ENCODE data around the gene COL13A1. TPM values are rescaled to one million over a fixed set of nuclear protein-coding genes. Genes with fewer than 3 reads are reported as not detected.

Gene COL13A1
- total RNA-seq, 1 experiment from 2014 or later: 5.9 TPM

- Histone ChIP-seq H3K79me2 (ENCODE audit: insufficient read depth, low read length) (no peaks in the 10 kb centered on the region), H3K4me2 (ENCODE audit: low read length) (no peak overlapping the region), H3K4me1 (ENCODE audit: control insufficient read depth in 1 of 2, insufficient read depth in 2 of 2, low read length in 2 of 2) (peaks cover 13 to 36% of the 10 kb centered on the region in 2 experiments), H3K9me3 (ENCODE audit: control insufficient read depth in 1 of 2, insufficient read depth in 1 of 2, low read depth in 1 of 2, low read length in 2 of 2) (no peaks in the 10 kb centered on the region), H3K4me3 (replicated peaks in 1 of 2; ENCODE audit: low read depth in 1 of 2, low read length in 2 of 2) (no peak overlapping the region), H3K27me3 (ENCODE audit: insufficient read depth, low read length) (no peaks in the 10 kb centered on the region), H3K27ac (ENCODE audit: low read depth, low read length) (no peak overlapping the region), H3K9me2 (ENCODE audit: insufficient read depth) (no peaks in the 10 kb centered on the region), H3K9ac (ENCODE audit: low read length) (no peak overlapping the region), H4K20me1 (ENCODE audit: insufficient read depth) (no peaks in the 10 kb centered on the region), H2AFZ (ENCODE audit: low read depth, low read length, poor library complexity, severe bottlenecking) (no peak overlapping the region), H3K36me3 (ENCODE audit: control insufficient read depth in 1 of 2, insufficient read depth in 2 of 2, low read length in 2 of 2) (no peaks in the 10 kb centered on the region)
- ATAC-seq (no peak), DNase-seq (ENCODE audit: low read depth, low spot score) (no peak)
- intact Hi-C loops (cut with micrococcal nuclease): no loop called here
- RAD21 ChIA-PET (ENCODE audit: low non-redundant PET in 1 of 2, low total read pairs in 2 of 2, uncharacterized antibody in 2 of 2, unreplicated experiment in 2 of 2): no interaction called here
- CTCF ChIA-PET: interaction anchor here (2.2 kb wide), 1 partner anchor 56 kb away, joined by 8 read pairs; no protein-coding TSS in a partner anchor
- POLR2A ChIA-PET: interaction anchor here (0.7 kb wide), 1 partner anchor 568 kb away, joined by 3 read pairs; no protein-coding TSS in a partner anchor
- BruUV-seq (replicated peaks): no TSS peak
- TF ChIP-seq SRF (IDR thresholded peaks at IDR 0.05; ENCODE audit: low read depth): no peak
- no peak for TF ChIP-seq ZBTB33 (IDR thresholded peaks at IDR 0.05; ENCODE audit: extremely low read depth, insufficient replicate concordance, low read length)
- no peak for TF ChIP-seq FOSL1 (IDR thresholded peaks at IDR 0.05; ENCODE audit: low read depth)
- TF ChIP-seq ELF1 (IDR thresholded peaks at IDR 0.05; ENCODE audit: borderline replicate concordance, low read depth): no peak
- no peak for TF ChIP-seq JUND (IDR thresholded peaks at IDR 0.05)
- TF ChIP-seq SIN3A (IDR thresholded peaks at IDR 0.05; ENCODE audit: low read depth): no peak
- TF ChIP-seq, protein P1, sequence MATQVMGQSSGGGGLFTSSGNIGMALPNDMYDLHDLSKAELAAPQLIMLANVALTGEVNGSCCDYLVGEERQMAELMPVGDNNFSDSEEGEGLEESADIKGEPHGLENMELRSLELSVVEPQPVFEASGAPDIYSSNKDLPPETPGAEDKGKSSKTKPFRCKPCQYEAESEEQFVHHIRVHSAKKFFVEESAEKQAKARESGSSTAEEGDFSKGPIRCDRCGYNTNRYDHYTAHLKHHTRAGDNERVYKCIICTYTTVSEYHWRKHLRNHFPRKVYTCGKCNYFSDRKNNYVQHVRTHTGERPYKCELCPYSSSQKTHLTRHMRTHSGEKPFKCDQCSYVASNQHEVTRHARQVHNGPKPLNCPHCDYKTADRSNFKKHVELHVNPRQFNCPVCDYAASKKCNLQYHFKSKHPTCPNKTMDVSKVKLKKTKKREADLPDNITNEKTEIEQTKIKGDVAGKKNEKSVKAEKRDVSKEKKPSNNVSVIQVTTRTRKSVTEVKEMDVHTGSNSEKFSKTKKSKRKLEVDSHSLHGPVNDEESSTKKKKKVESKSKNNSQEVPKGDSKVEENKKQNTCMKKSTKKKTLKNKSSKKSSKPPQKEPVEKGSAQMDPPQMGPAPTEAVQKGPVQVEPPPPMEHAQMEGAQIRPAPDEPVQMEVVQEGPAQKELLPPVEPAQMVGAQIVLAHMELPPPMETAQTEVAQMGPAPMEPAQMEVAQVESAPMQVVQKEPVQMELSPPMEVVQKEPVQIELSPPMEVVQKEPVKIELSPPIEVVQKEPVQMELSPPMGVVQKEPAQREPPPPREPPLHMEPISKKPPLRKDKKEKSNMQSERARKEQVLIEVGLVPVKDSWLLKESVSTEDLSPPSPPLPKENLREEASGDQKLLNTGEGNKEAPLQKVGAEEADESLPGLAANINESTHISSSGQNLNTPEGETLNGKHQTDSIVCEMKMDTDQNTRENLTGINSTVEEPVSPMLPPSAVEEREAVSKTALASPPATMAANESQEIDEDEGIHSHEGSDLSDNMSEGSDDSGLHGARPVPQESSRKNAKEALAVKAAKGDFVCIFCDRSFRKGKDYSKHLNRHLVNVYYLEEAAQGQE (IDR thresholded peaks at IDR 0.05; ENCODE audit: low read depth): no peak
- TF ChIP-seq, protein P2, sequence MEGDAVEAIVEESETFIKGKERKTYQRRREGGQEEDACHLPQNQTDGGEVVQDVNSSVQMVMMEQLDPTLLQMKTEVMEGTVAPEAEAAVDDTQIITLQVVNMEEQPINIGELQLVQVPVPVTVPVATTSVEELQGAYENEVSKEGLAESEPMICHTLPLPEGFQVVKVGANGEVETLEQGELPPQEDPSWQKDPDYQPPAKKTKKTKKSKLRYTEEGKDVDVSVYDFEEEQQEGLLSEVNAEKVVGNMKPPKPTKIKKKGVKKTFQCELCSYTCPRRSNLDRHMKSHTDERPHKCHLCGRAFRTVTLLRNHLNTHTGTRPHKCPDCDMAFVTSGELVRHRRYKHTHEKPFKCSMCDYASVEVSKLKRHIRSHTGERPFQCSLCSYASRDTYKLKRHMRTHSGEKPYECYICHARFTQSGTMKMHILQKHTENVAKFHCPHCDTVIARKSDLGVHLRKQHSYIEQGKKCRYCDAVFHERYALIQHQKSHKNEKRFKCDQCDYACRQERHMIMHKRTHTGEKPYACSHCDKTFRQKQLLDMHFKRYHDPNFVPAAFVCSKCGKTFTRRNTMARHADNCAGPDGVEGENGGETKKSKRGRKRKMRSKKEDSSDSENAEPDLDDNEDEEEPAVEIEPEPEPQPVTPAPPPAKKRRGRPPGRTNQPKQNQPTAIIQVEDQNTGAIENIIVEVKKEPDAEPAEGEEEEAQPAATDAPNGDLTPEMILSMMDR (IDR thresholded peaks at IDR 0.05 in 2 of 3, conservative IDR thresholded peaks at IDR 0.05 in 1 of 3; ENCODE audit: borderline replicate concordance in 1 of 3, insufficient read depth in 1 of 3, low read depth in 2 of 3, low read length in 2 of 3): no peak
- TF ChIP-seq EZH2phosphoT487 (IDR thresholded peaks at IDR 0.05; ENCODE audit: borderline replicate concordance): no peak
- no peak for TF ChIP-seq CEBPB (IDR thresholded peaks at IDR 0.05; ENCODE audit: low read depth)
- TF ChIP-seq ZNF274 (IDR thresholded peaks at IDR 0.05; ENCODE audit: low read depth, low read length): no peak
Measured at GRCh38 chr10:69858201-69858600, 56.5 kb downstream of the COL13A1 start.
